ENCODE measurements around the gene LHPP. TPM values are rescaled to one million over a fixed set of nuclear protein-coding genes. Genes with fewer than 3 reads are reported as not detected.

LHPP gene
- total and polyA plus RNA-seq, 11 donors = 5.6 to 23.5 (median 13.2) TPM

DNA sequence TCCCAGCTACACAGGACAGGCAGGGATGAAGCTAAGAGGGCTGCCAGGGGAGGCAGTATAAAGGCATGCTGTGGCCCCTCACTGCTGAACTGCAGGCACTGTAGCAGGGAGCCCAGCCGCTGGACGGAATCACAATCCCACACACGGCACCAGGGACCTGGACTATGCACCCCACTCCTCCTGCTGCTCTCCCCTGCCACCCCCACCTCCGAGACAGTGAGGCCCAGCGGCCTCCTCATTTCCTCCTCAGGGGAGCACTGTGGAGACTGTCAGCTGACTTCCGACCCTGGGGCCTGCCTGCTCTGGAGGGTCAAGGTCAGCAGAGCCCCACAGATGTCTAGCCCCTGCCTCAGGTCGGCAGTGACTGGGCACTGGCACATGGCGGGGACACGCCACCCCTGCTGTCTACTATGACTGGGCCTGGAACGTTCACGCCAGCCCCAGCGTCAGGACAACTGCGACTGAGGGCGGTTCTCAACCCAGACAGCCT lies 189.8 kb downstream of the LHPP start:
- no peak for ATAC-seq
- DNase-seq = peak in 2 of 5 donors; percentile 17 to 30
- peak overlapping the region in 9 of 12 donors; percentile 7 to 97 (median 53) for H3K27ac ChIP-seq
- H3K4me1 ChIP-seq = peaks cover 50 to 100% (median 87%) of the 10 kb centered on the region in 12 donors
- H3K9me3 ChIP-seq = no peaks in the 10 kb centered on the region
- intact Hi-C loops (cut with DNase I) = no loop called here
- TF ChIP-seq POLR2A (IDR thresholded peaks at IDR 0.05) = no peak
- TF ChIP-seq, protein P1, sequence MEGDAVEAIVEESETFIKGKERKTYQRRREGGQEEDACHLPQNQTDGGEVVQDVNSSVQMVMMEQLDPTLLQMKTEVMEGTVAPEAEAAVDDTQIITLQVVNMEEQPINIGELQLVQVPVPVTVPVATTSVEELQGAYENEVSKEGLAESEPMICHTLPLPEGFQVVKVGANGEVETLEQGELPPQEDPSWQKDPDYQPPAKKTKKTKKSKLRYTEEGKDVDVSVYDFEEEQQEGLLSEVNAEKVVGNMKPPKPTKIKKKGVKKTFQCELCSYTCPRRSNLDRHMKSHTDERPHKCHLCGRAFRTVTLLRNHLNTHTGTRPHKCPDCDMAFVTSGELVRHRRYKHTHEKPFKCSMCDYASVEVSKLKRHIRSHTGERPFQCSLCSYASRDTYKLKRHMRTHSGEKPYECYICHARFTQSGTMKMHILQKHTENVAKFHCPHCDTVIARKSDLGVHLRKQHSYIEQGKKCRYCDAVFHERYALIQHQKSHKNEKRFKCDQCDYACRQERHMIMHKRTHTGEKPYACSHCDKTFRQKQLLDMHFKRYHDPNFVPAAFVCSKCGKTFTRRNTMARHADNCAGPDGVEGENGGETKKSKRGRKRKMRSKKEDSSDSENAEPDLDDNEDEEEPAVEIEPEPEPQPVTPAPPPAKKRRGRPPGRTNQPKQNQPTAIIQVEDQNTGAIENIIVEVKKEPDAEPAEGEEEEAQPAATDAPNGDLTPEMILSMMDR (IDR thresholded peaks at IDR 0.05) = no peak
- 70 to 98% (median 84%) methylated on average over 5 to 14 of the region's 14 CpGs for WGBS, 4 donors
- no peaks in the 10 kb centered on the region for H3K27me3 ChIP-seq
- peaks cover 0 to 11% (median 0%) of the 10 kb centered on the region in 9 donors for H3K36me3 ChIP-seq
- no peak overlapping the region for H3K4me3 ChIP-seq

DNA sequence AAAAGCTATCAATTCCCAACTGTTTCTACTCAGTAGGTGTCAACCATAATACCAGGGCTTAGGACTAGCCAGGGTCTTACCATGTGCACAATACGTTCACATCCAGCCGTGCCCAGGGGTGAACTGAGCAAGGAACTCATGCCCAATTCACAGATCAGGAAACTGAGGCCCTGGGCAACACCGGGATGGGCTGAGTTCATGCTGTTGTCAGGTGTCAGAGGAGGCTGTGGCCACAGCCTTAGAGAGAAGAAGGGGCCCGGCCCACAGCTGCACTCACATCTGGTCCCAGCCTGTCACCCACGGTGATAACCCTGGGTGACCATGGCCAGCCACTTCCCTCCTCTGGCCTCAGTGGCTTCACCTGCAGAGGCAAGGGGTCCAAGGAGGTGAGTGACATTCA lies 190.6 kb downstream of the LHPP start:
- TF ChIP-seq, protein P1 (IDR thresholded peaks at IDR 0.05) = no peak
- TF ChIP-seq POLR2A (IDR thresholded peaks at IDR 0.05) = no peak
- intact Hi-C loops (cut with DNase I) = no loop called here
- peaks cover 43 to 96% (median 82%) of the 10 kb centered on the region in 12 donors for H3K4me1 ChIP-seq
- DNase-seq (peak in 1 of 5 donors; percentile 19), ATAC-seq (no peak)
- H3K9me3 ChIP-seq = no peaks in the 10 kb centered on the region
- H3K36me3 ChIP-seq = peaks cover 0 to 11% (median 0%) of the 10 kb centered on the region in 9 donors
- WGBS, 4 donors = 87 to 95% (median 91%) methylated on average over 5 of the region's 5 CpGs
- H3K27me3 ChIP-seq = no peaks in the 10 kb centered on the region
- peak overlapping the region in 10 of 12 donors; percentile 15 to 97 (median 65) for H3K27ac ChIP-seq
- H3K4me3 ChIP-seq = no peak overlapping the region

DNA sequence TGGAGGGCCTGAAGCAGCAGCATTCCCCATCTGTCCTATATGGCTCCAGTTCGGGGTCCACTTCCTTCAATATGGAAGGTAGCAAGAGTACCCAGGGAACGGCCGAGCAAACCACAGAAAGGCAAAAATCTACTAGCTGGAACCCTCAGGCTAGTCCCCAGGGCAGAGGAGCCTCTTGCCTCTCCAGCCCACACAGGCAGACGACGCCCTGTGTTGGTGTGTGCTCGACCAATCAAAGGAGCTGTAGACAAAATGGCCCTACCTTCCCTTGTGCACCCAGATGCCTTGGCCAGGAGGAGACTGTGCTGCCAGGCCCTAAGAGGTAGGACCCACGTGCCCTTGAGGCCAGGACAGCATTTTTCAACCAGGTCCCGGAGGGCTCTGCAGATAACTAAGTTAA lies 191.1 kb downstream of the LHPP start:
- no peak for TF ChIP-seq POLR2A (IDR thresholded peaks at IDR 0.05)
- TF ChIP-seq, protein P1 (IDR thresholded peaks at IDR 0.05) = no peak
- Histone ChIP-seq H3K4me1 (peaks cover 39 to 96% (median 81%) of the 10 kb centered on the region in 12 donors), H3K9me3 (no peaks in the 10 kb centered on the region), H3K27ac (peak overlapping the region in 11 of 12 donors; percentile 43 to 97 (median 66)), H3K36me3 (peaks cover 0 to 11% (median 0%) of the 10 kb centered on the region in 9 donors), H3K4me3 (no peak overlapping the region), H3K27me3 (no peaks in the 10 kb centered on the region)
- ATAC-seq = no peak
- 69 to 81% (median 74%) methylated on average over 8 of the region's 8 CpGs for WGBS, 4 donors
- intact Hi-C loops (cut with DNase I) = no loop called here
- peak in 1 of 5 donors; percentile 17 for DNase-seq

DNA sequence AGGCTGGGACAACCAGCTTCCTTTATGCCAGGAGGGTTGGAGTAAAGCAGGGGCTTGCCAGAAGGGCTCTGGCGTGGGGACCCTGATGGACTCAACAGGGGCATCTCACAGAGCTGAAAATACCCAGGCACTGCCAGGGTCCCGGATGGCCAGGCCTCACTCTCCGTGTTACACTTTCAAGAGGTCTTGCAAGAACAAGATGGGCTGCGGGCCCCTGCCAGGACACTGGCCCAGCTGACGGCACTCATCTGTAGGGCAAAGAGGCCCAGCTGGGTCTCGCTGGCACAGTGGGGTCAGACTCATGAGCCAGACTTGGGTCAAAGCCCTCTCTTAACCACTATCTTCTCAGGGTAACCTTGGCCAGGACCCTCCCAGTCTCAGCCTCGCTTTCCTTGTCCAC lies 191.7 kb downstream of the LHPP start:
- Histone ChIP-seq H3K27ac (peak overlapping the region in 11 of 12 donors; percentile 43 to 97 (median 66)), H3K4me1 (peaks cover 35 to 96% (median 79%) of the 10 kb centered on the region in 12 donors), H3K9me3 (no peaks in the 10 kb centered on the region), H3K36me3 (peaks cover 0 to 11% (median 0%) of the 10 kb centered on the region in 9 donors), H3K27me3 (no peaks in the 10 kb centered on the region), H3K4me3 (no peak overlapping the region)
- no peak for TF ChIP-seq POLR2A (IDR thresholded peaks at IDR 0.05)
- TF ChIP-seq, protein P1 (IDR thresholded peaks at IDR 0.05) = no peak
- DNase-seq = peak in 1 of 5 donors; percentile 20
- ATAC-seq = no peak
- intact Hi-C loops (cut with DNase I) = no loop called here
- 56 to 81% (median 72%) methylated on average over 6 to 7 of the region's 7 CpGs for WGBS, 4 donors

Measured in heart left ventricle (tissue), 16 donors.